ENCODE data around the gene MRPS18C.
"Not testable (repeated sequence)": the region's sequence is repeated elsewhere in the genome, so short reads cannot be mapped to it uniquely, and the experiment has no call there.

MRPS18C gene

DNA sequence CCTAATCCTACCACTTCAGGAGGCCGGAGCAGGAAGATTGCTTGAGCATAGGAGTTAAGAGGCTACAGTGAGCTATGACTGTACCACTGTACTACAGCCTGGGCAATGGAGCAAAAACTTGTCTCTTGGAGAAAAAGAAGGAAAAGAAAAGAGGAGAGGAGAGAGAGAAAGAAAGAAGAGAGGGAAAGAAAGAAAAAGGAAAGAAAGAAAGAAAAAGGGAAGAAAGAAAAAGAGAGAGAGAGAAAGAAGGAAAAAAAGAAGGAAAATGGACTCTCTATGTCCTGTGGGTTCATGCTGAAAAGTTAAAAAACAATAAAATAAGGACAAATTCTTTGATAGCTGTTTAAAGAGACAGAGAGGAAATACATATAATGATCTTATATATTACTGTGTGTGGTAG lies 42.3 kb downstream of the MRPS18C start:
- no peak for DNase-seq

DNA sequence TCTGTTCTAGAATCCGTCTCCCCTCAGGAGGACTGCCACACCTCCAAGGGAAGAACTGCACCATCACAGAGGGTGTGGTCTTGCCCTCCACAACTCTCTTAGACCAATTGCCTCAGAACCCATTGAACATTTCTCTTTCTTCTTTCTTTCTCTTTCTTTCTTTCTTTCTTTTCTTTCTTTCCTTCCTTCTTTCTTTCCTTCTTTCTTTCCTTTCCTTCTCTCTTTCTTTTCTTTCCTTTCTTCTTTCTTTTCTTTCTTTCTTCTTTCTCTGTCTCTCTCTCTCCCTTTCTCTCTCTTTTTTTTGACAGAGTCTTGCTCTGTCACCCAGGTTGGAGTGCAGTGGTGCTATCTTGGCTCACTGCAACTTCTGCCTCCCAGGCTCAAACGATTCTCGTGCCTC lies 45.8 kb downstream of the MRPS18C start:
- not testable (repeated sequence) for DNase-seq

DNA sequence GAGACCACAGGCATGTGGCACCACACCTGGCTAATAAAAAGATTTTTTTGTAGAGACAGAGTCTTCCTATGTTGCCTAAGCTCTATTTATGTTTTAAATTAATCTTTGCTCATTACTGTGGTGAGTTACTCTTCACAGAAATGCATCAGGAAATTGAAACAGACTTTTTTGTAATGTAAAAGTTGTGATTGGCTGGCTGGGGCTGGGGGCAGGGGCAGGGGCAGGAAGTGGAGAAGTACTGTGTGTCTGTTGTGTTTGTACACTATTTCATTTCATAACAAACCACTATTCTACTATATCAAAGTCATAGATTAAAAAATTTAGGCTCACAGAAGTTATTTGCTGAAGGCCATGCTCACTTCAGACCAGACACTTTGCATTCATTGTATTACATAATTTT lies 48.1 kb downstream of the MRPS18C start:
- DNase-seq = no peak

DNA sequence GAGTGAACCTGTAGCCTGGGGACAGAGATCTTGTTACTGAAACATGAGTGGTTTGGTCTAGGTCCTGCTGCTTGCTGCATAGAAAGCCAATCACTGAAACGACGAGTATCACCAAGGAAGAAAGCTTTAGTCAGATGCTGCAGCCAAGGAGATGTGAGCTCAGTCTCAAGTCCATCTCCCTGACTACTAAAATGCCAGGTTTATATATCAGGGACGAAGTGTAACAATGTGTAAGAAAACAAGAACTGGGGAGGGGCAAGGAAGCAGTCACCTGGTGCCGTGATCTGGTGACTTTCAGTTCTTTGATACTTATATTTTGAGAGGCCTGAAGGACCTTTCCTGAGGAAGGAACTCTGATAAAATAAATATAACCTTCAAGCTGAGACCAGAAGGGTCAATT lies 48.6 kb downstream of the MRPS18C start:
- DNase-seq = no peak

DNA sequence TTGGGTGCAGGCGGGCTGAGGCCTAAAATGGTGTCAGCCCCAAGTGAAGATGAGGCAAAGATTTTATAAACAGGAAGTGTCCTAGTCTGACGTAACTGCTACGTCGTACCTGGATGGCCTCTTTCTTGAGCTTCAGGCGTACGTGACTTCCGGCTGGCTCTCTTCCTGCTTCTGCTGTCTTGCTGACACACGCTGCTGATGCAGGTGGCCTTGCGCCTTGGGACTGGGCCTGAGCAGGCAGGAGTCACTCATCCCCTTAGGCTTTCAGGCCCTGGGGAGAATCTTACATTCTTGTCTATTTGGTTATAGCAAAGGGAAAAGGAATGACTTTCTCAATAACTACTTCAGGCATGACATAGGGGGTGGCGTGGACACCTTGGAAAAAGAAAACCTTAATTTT lies 49.1 kb downstream of the MRPS18C start:
- no peak for DNase-seq

DNA sequence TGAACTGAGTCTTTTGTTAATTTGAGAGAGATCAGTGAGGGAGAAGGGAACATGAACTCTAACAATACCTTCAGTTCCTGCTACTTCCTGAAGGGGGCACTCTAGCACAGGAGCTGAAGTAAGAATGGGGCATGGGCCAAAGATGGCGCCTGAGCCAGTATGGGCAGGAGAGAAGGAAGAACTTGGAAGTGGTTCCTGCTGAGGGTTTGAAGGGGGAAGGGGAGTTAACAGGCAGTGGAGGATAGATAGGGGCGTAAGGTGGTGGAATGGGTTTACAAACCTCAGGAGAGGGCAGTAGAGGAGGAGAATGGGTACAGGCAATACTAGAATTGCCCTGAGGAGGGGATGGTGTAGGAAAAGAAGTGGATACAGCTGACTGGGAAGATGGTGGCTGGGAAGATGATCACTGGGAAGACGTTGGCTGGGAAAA lies 53.3 kb downstream of the MRPS18C start:
- not testable (repeated sequence) for DNase-seq

DNA sequence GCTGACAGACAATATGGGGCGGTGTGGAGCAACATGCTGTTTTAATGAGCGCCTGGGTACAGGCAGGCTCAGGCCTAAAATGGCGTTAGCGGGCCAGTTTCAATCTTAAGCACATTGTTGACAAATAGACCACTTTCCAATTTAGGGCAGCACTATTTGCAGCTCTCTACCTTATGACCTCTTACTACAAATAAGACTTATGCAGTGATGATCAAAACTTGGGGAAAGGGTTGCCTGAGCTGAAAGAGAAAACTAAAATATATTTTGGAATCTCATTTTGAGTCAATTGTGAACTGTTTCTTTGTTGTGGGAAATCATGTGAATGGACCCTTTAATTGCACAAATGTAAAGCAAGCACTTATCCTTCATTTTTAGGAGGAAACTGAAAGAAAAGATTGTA lies 54.6 kb downstream of the MRPS18C start:
- no peak for DNase-seq

Measured in islet precursor cell (in vitro differentiated cells).